ENCODE data around the gene IGFL3.
"Not testable (repeated sequence)": the region's sequence is repeated elsewhere in the genome, so short reads cannot be mapped to it uniquely, and the experiment has no call there.

IGFL3 gene

GRCh38 chr19:46100344-46100743 lies 24.1 kb downstream of the IGFL3 start:
- Histone ChIP-seq H3K27ac (ENCODE audit: low read length) (no peak overlapping the region), H3K36me3 (ENCODE audit: control insufficient read depth in 2 of 2, insufficient read depth in 2 of 2, low read length in 2 of 2) (no peaks in the 10 kb centered on the region), H3K9ac (ENCODE audit: low read length in 2 of 2) (no peak overlapping the region), H3K9me3 (ENCODE audit: control insufficient read depth in 2 of 2, low read length in 2 of 2) (no peaks in the 10 kb centered on the region), H3K4me1 (ENCODE audit: control insufficient read depth, insufficient read depth, low read length) (no peaks in the 10 kb centered on the region), H3K4me3 (ENCODE audit: low read length in 2 of 2) (no peak overlapping the region), H3K27me3 (ENCODE audit: control insufficient read depth in 1 of 2, insufficient read depth in 2 of 2, low read length in 2 of 2) (peaks cover 0 to 5% of the 10 kb centered on the region in 2 donors)

- H3K4me3 ChIP-seq (ENCODE audit: low read length in 2 of 2): no peak overlapping the region
- peaks cover 1 to 10% of the 10 kb centered on the region in 2 donors for H3K9me3 ChIP-seq (ENCODE audit: control insufficient read depth in 2 of 2, low read length in 2 of 2)
- H3K9ac ChIP-seq (ENCODE audit: low read length in 2 of 2): no peak overlapping the region
- H3K27ac ChIP-seq (ENCODE audit: low read length): no peak overlapping the region
- H3K36me3 ChIP-seq (ENCODE audit: control insufficient read depth in 2 of 2, insufficient read depth in 2 of 2, low read length in 2 of 2): no peaks in the 10 kb centered on the region
- H3K27me3 ChIP-seq (ENCODE audit: control insufficient read depth in 1 of 2, insufficient read depth in 2 of 2, low read length in 2 of 2): no peaks in the 10 kb centered on the region
- H3K4me1 ChIP-seq (ENCODE audit: control insufficient read depth, insufficient read depth, low read length): no peaks in the 10 kb centered on the region
Measured at GRCh38 chr19:46090444-46090843, 34.0 kb downstream of the IGFL3 start.

GRCh38 chr19:46089432-46089831 lies 35.1 kb downstream of the IGFL3 start:
- H3K27me3 ChIP-seq (ENCODE audit: control insufficient read depth in 1 of 2, insufficient read depth in 2 of 2, low read length in 2 of 2): no peaks in the 10 kb centered on the region
- no peak overlapping the region for H3K27ac ChIP-seq (ENCODE audit: low read length)
- H3K36me3 ChIP-seq (ENCODE audit: control insufficient read depth in 2 of 2, insufficient read depth in 2 of 2, low read length in 2 of 2): no peaks in the 10 kb centered on the region
- H3K9me3 ChIP-seq (ENCODE audit: control insufficient read depth in 2 of 2, low read length in 2 of 2): peaks cover 1 to 10% of the 10 kb centered on the region in 2 donors
- no peaks in the 10 kb centered on the region for H3K4me1 ChIP-seq (ENCODE audit: control insufficient read depth, insufficient read depth, low read length)
- H3K4me3 ChIP-seq (ENCODE audit: low read length in 2 of 2): no peak overlapping the region
- no peak overlapping the region for H3K9ac ChIP-seq (ENCODE audit: low read length in 2 of 2)

- Histone ChIP-seq H3K27me3 (ENCODE audit: control insufficient read depth in 1 of 2, insufficient read depth in 2 of 2, low read length in 2 of 2) (no peaks in the 10 kb centered on the region), H3K4me3 (ENCODE audit: low read length in 2 of 2) (no peak overlapping the region), H3K9ac (ENCODE audit: low read length in 2 of 2) (no peak overlapping the region), H3K4me1 (ENCODE audit: control insufficient read depth, insufficient read depth, low read length) (no peaks in the 10 kb centered on the region), H3K9me3 (ENCODE audit: control insufficient read depth in 2 of 2, low read length in 2 of 2) (peaks cover 1 to 10% of the 10 kb centered on the region in 2 donors), H3K27ac (ENCODE audit: low read length) (no peak overlapping the region), H3K36me3 (ENCODE audit: control insufficient read depth in 2 of 2, insufficient read depth in 2 of 2, low read length in 2 of 2) (no peaks in the 10 kb centered on the region)
Measured at GRCh38 chr19:46088101-46088500, 36.4 kb downstream of the IGFL3 start.

- Histone ChIP-seq H3K36me3 (ENCODE audit: control insufficient read depth in 2 of 2, insufficient read depth in 2 of 2, low read length in 2 of 2) (no peaks in the 10 kb centered on the region), H3K4me1 (ENCODE audit: control insufficient read depth, insufficient read depth, low read length) (no peaks in the 10 kb centered on the region), H3K9ac (ENCODE audit: low read length in 2 of 2) (no peak overlapping the region), H3K27me3 (ENCODE audit: control insufficient read depth in 1 of 2, insufficient read depth in 2 of 2, low read length in 2 of 2) (peaks cover 0 to under 1% of the 10 kb centered on the region in 2 donors), H3K27ac (ENCODE audit: low read length) (no peak overlapping the region), H3K9me3 (ENCODE audit: control insufficient read depth in 2 of 2, low read length in 2 of 2) (peaks cover 1 to 10% of the 10 kb centered on the region in 2 donors), H3K4me3 (ENCODE audit: low read length in 2 of 2) (no peak overlapping the region)
Measured at GRCh38 chr19:46085888-46086287, 38.6 kb downstream of the IGFL3 start.

GRCh38 chr19:46082728-46083050 lies 41.8 kb downstream of the IGFL3 start:
- Histone ChIP-seq H3K27ac (ENCODE audit: low read length) (no peak overlapping the region), H3K9ac (ENCODE audit: low read length in 2 of 2) (no peak overlapping the region), H3K9me3 (ENCODE audit: control insufficient read depth in 2 of 2, low read length in 2 of 2) (peaks cover 0 to 14% of the 10 kb centered on the region in 2 donors), H3K27me3 (ENCODE audit: control insufficient read depth in 1 of 2, insufficient read depth in 2 of 2, low read length in 2 of 2) (peaks cover 10 to 13% of the 10 kb centered on the region in 2 donors), H3K4me1 (ENCODE audit: control insufficient read depth, insufficient read depth, low read length) (peaks cover 2% of the 10 kb centered on the region), H3K4me3 (ENCODE audit: low read length in 2 of 2) (no peak overlapping the region), H3K36me3 (ENCODE audit: control insufficient read depth in 2 of 2, insufficient read depth in 2 of 2, low read length in 2 of 2) (no peaks in the 10 kb centered on the region)

GRCh38 chr19:46081928-46082727 lies 42.4 kb downstream of the IGFL3 start:
- H3K9ac ChIP-seq (ENCODE audit: low read length in 2 of 2): no peak overlapping the region
- H3K4me3 ChIP-seq (ENCODE audit: low read length in 2 of 2): no peak overlapping the region
- H3K9me3 ChIP-seq (ENCODE audit: control insufficient read depth in 2 of 2, low read length in 2 of 2): peaks cover 0 to 11% of the 10 kb centered on the region in 2 donors
- peaks cover 6% of the 10 kb centered on the region for H3K4me1 ChIP-seq (ENCODE audit: control insufficient read depth, insufficient read depth, low read length)
- peaks cover 15 to 18% of the 10 kb centered on the region in 2 donors for H3K27me3 ChIP-seq (ENCODE audit: control insufficient read depth in 1 of 2, insufficient read depth in 2 of 2, low read length in 2 of 2)
- H3K36me3 ChIP-seq (ENCODE audit: control insufficient read depth in 2 of 2, insufficient read depth in 2 of 2, low read length in 2 of 2): no peaks in the 10 kb centered on the region
- H3K27ac ChIP-seq (ENCODE audit: low read length): no peak overlapping the region

- Histone ChIP-seq H3K36me3 (ENCODE audit: control insufficient read depth in 2 of 2, insufficient read depth in 2 of 2, low read length in 2 of 2) (no peaks in the 10 kb centered on the region), H3K4me1 (ENCODE audit: control insufficient read depth, insufficient read depth, low read length) (peaks cover 8% of the 10 kb centered on the region), H3K27me3 (ENCODE audit: control insufficient read depth in 1 of 2, insufficient read depth in 2 of 2, low read length in 2 of 2) (peaks cover 25 to 27% of the 10 kb centered on the region in 2 donors), H3K27ac (ENCODE audit: low read length) (no peak overlapping the region), H3K9ac (ENCODE audit: low read length in 2 of 2) (no peak overlapping the region), H3K4me3 (ENCODE audit: low read length in 2 of 2) (no peak overlapping the region), H3K9me3 (ENCODE audit: control insufficient read depth in 2 of 2, low read length in 2 of 2) (peaks cover 0 to 6% of the 10 kb centered on the region in 2 donors)
Measured at GRCh38 chr19:46080561-46080960, 43.9 kb downstream of the IGFL3 start.

- H3K4me1 ChIP-seq (ENCODE audit: control insufficient read depth, insufficient read depth, low read length): peaks cover 8% of the 10 kb centered on the region
- H3K27ac ChIP-seq (ENCODE audit: low read length): no peak overlapping the region
Measured at GRCh38 chr19:46079576-46079975, 44.9 kb downstream of the IGFL3 start.

GRCh38 chr19:46078573-46079332 lies 45.7 kb downstream of the IGFL3 start:
- not testable (repeated sequence) for H3K9me3 ChIP-seq (ENCODE audit: control insufficient read depth in 2 of 2, low read length in 2 of 2); H3K9ac ChIP-seq (ENCODE audit: low read length in 2 of 2); H3K4me1 ChIP-seq (ENCODE audit: control insufficient read depth, insufficient read depth, low read length); H3K36me3 ChIP-seq (ENCODE audit: control insufficient read depth in 2 of 2, insufficient read depth in 2 of 2, low read length in 2 of 2)
- Histone ChIP-seq H3K4me3 (ENCODE audit: low read length in 2 of 2) (peak overlapping the region; percentile 33 to 40), H3K27ac (ENCODE audit: low read length) (peak overlapping the region; percentile 41), H3K27me3 (ENCODE audit: control insufficient read depth in 1 of 2, insufficient read depth in 2 of 2, low read length in 2 of 2) (peaks cover 27 to 32% of the 10 kb centered on the region in 2 donors)

More at GRCh38 chr19:46079576-46079975, 44.9 kb downstream of the IGFL3 start:
- Histone ChIP-seq H3K9me3 (ENCODE audit: control insufficient read depth in 2 of 2, low read length in 2 of 2) (peaks cover 0 to 6% of the 10 kb centered on the region in 2 donors), H3K9ac (ENCODE audit: low read length in 2 of 2) (no peak overlapping the region), H3K4me3 (ENCODE audit: low read length in 2 of 2) (peak overlapping the region in 1 of 2 donors; percentile 33), H3K27me3 (ENCODE audit: control insufficient read depth in 1 of 2, insufficient read depth in 2 of 2, low read length in 2 of 2) (peaks cover 27 to 30% of the 10 kb centered on the region in 2 donors), H3K36me3 (ENCODE audit: control insufficient read depth in 2 of 2, insufficient read depth in 2 of 2, low read length in 2 of 2) (no peaks in the 10 kb centered on the region)

GRCh38 chr19:46077815-46078167 lies 46.7 kb downstream of the IGFL3 start:
- no peak overlapping the region for H3K27ac ChIP-seq (ENCODE audit: low read length)
- no peaks in the 10 kb centered on the region for H3K36me3 ChIP-seq (ENCODE audit: control insufficient read depth in 2 of 2, insufficient read depth in 2 of 2, low read length in 2 of 2)
- no peak overlapping the region for H3K9ac ChIP-seq (ENCODE audit: low read length in 2 of 2)
- H3K4me1 ChIP-seq (ENCODE audit: control insufficient read depth, insufficient read depth, low read length): peaks cover 8% of the 10 kb centered on the region
- peaks cover 0 to 6% of the 10 kb centered on the region in 2 donors for H3K9me3 ChIP-seq (ENCODE audit: control insufficient read depth in 2 of 2, low read length in 2 of 2)
- H3K27me3 ChIP-seq (ENCODE audit: control insufficient read depth in 1 of 2, insufficient read depth in 2 of 2, low read length in 2 of 2): peaks cover 27 to 32% of the 10 kb centered on the region in 2 donors
- H3K4me3 ChIP-seq (ENCODE audit: low read length in 2 of 2): no peak overlapping the region
